GM18498 (cell line): ENCODE results near the gene SPSB2.
"Not testable (repeated sequence)": the region's sequence is repeated elsewhere in the genome, so short reads cannot be mapped to it uniquely, and the experiment has no call there.

ENCODE experiments used
- ATAC-seq: cut with Tn5 transposase; IDR thresholded peaks from one replicate; pipeline ENCODE4 v1.9.1; 2021; ENCODE audit warnings: mild to moderate bottlenecking, moderate library complexity; ENCODE audit not compliant: unreplicated experiment

The SPSB2 gene

DNA sequence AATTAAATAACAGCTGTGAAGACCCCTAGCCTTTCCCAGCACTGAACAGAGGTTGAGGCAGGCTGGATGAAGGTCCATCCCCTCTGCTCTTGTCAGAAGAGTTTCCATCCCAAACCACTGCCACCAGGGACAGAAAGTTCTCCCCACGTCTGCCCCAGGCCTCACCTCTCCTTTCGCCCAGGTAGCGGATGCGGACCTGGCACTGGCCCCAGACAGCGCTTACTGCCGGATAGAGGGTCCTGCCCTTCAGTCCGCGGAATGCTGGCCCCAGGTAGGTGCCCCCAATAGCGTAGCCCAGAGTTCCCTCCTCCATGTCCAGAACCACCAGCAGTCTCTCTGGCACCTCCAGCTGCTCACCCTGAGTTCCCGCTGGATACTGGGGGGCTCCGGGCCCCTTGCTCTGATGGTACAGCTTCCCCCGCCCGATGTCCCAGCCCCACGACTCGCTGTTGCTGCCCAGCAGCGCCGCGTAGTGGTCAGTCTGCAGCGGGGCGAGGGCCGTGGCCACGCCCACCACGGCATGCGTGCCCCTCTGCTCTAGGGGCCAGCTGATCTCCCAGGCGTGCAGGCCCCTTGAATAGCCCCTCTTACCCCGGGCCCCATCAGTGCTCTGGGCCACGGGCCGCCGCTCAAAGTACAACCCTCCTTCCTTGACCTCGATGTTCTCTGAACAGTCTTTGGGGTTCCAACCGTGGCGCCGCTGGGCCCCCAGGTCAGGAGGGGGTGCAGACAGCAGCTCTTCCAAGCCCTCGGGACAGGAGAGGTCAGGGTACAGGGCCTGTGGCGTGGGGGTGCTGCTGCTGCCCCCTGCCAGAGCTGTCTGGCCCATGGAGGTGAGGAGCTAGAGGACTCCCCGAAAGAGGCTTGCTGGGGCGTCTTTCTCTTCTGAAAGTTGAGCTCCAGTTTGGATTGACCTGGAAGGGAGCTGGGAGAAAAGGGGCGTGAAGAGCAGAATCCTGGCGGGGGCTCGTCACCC, 742 bp downstream of the SPSB2 start:
- ATAC-seq, result peak; percentile 35

GRCh38 chr12:6871052-6871957, 1.8 kb downstream of the SPSB2 start:
- ATAC-seq, result no peak

GRCh38 chr12:6870304-6870703, 2.8 kb downstream of the SPSB2 start:
- ATAC-seq, result not testable (repeated sequence)

DNA sequence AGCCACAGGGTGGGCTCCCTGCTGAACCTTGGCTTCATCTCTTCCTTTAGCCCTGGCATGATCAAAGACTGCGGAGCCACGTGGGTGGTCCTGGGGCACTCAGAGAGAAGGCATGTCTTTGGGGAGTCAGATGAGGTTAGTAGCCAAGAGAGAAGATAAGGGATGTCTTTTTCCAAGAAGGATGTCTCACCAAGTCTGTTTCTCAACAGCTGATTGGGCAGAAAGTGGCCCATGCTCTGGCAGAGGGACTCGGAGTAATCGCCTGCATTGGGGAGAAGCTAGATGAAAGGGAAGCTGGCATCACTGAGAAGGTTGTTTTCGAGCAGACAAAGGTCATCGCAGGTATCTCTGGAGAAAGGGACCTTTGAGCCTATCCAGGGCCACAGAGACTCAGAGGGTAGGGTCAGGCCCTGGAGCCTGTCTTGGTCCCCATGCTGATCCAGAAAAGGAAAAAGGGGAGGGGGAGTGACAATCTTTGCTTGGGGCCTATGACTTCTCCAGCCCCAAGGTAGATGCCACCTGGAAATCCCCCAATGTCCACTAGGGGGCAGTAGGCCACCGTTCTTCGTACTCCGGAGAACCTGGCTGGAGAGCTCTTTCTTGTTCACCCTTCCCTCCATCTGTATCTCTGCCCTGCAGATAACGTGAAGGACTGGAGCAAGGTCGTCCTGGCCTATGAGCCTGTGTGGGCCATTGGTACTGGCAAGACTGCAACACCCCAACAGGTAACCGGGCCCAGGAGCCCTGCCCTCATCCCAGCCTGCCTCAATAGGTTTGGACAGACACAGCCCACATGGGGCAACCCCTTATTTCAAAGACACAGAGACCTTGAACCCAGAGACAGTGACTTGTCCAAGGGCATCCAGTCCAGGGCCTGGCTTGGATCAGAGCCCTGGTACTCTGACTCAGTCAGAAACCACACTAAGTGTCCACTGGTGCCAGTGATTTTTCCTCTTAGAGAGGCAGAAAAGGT, 3.8 kb downstream of the SPSB2 start:
- no peak for ATAC-seq

DNA sequence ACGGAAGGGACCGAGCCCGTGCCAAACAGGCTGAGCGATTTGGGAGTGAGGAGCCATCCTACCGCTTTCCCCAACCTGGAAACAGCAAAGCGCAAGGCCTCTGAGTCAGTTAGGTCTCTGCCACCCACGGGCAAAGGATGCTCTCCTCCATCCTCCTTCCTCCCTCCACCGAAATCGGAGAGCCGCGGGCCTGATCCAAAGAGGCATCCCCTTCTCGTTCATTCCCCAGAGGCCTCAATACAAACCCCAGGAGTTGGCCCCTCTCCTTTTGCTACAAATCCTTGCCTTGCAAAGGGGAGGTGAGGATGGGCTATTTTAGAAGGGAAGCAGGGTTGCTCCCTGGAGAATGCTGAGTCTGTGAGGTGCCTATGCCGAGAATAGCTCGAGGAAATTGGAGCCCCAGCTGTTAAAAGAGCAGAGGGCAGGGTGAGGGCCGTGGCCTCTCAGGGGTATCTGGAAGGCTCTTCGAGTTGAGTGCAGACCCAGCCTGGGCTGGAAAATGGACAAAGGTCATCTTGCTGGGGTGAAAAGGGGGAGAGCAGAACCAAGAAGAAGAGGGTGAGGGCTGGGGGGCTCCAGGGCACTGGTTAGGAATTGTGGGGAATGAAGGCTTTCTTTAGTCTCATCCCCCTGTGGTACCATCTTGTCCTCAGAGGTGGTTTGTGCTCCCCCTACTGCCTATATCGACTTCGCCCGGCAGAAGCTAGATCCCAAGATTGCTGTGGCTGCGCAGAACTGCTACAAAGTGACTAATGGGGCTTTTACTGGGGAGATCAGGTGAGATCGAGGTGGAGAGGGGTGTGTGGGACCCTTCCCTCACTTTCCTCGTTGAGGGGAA, 4.7 kb downstream of the SPSB2 start:
- ATAC-seq, result no peak

DNA sequence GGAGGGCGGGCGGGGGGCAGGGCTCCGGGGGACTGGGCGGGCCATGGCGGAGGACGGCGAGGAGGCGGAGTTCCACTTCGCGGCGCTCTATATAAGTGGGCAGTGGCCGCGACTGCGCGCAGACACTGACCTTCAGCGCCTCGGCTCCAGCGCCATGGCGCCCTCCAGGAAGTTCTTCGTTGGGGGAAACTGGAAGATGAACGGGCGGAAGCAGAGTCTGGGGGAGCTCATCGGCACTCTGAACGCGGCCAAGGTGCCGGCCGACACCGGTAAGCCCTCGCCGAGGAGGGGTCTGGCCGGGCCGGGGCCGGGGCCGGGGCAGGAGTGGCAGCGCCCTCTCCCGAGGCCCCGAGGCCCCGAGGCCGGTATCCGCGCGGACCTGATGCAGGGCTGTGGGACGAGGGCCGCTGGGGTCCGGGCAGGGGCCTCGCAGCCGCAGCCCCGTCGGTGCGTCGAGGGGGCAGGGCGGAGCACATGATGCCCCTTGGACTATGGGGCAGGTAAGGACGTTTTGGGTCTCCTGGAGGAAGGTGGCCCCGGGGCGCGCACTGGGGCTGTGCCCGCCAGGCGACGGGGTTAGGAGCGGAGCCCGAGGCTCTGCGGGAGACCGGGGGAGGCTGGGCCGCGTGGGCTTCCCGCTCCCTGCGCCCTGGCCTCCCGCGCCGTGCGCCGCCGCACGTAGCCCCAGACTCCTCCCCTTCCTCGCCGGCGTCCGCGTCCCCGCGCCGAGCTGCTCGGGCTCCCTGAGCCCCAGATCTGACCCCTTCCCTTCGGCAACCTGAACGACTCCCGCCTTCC, 5.5 kb downstream of the SPSB2 start, which contains the start of gene TPI1:
TPI1 (plus strand) TSS at position 119 of the 798 bp plus-strand sequence; CDS start at position 155, 36 bp downstream.
- ATAC-seq, result peak; percentile 65

- ATAC-seq, result peak; percentile 11
These were observed 6.1 kb downstream of the SPSB2 start for GRCh38 chr12:6866920-6867412.

DNA sequence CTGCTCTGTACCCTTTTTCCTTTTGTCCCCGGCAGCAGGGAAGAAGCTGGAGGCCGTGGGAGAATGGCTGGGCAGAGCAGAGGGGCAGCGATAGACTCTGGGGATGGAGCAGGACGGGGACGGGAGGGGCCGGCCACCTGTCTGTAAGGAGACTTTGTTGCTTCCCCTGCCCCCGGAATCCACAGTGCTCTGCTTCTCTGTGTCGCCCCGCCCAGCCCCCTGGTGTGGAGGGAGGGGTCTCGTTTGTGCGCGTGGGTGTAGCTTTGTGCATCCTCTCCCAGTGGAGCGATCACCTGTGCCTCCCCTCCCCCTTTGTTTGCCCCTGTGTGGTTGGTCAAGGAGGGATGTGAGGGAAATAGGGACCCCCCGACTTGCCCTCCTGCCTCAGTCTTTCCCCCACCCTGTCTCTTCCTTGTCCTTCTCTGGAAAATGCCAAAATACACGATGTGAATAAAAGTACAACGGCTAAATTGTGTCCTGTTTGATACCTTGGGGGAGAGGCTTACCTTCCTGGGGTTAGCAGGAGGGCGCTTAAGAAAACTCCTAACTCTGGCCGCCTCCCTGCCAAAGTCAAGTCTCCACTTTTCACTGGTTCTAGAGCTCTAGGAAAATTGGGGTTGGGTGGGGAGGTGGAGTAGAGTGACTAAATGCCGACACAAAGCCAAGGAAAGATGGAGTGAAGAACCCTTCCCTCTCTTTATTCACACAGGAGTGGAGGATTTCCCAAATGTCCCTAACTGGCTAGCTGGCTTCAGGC, 6.8 kb downstream of the SPSB2 start:
- ATAC-seq, result no peak

GRCh38 chr12:6865307-6865706, 7.8 kb downstream of the SPSB2 start:
- not testable (repeated sequence) for ATAC-seq

- no peak for ATAC-seq
These were observed 9.3 kb downstream of the SPSB2 start for GRCh38 chr12:6863586-6864321.

GRCh38 chr12:6863033-6863432, 10.1 kb downstream of the SPSB2 start:
- ATAC-seq, result no peak

- ATAC-seq, result no peak
These were observed 11.7 kb downstream of the SPSB2 start for GRCh38 chr12:6861391-6861790.

DNA sequence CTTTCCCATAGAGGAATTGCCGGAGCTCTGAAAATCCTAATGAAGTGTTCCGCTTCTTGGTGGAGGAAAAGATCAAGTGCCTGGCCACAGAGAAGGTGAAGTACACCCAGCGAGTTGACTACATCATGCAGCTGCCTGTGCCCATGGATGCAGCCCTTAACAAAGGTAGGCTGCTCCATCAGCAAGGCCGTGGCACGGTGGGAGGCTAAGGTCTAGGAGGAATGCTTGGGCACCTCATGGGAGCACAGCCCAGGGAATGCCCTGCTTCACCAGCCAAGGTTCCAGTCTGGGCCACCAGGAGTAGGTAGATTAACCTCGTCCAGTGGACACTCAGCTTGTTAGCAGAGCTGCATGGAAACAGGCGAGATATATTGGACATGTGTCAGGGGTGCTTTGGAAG, 12.2 kb downstream of the SPSB2 start:
- no peak for ATAC-seq

GRCh38 chr12:6860116-6860515, 13.0 kb downstream of the SPSB2 start:
- no peak for ATAC-seq

- ATAC-seq, result no peak
These were observed 14.3 kb downstream of the SPSB2 start for GRCh38 chr12:6858799-6859198.

GRCh38 chr12:6855322-6855721, 17.8 kb downstream of the SPSB2 start:
- no peak for ATAC-seq

DNA sequence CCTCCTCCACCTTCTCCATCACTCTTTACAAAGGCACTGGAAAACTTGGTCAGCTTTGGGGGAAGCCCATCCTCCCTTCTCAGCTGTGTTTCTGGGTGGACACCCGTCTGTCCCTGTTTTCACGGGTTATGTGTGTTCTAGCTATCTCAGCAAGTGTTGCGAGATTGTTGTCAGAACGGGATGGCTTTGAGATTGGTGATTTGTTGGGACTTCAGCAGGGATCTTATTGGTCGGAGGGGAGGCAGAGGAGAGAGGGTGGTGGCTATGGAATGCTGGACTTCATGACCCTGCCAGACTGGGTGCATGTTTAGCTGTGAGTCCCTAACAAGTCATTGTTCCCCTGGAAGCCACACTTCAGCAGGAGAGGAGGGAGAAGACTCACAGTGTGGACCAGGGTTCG, 19.1 kb downstream of the SPSB2 start:
- no peak for ATAC-seq
